HepG2 (cell line): ENCODE measurements around the gene GPN1. TPM values are rescaled to one million over a fixed set of nuclear protein-coding genes. Genes with fewer than 3 reads are reported as not detected.
A peak's percentile ranks its signal among the peaks of the same experiment; 100 is the strongest.

Source experiments
- DR1 ChIP-seq: sonication (generic); formaldehyde crosslinking; IDR thresholded peaks from 2 replicates; pipeline ENCODE4 v1.8.0; 2021; ENCODE audit warnings: mild to moderate bottlenecking, missing genetic modification reagents, inconsistent platforms
- E2F5 ChIP-seq: sonication (generic); formaldehyde crosslinking; conservative IDR thresholded peaks from 2 replicates; pipeline ENCODE4 v1.4.0; 2020; ENCODE audit warnings: missing genetic modification reagents
- HNF1B ChIP-seq: sonication (generic); formaldehyde crosslinking; IDR thresholded peaks from 2 replicates; pipeline ENCODE4 v1.5.1; 2020; ENCODE audit warnings: mild to moderate bottlenecking, moderate library complexity, missing genetic modification reagents
- KLF11 ChIP-seq: IDR thresholded peaks from 2 replicates; pipeline ENCODE4 v1.6.1; 2016; ENCODE audit warnings: missing compliant biosample characterization
- MED1 ChIP-seq: sonication (generic); formaldehyde crosslinking; IDR thresholded peaks from 2 replicates; pipeline ENCODE4 v1.4.0; 2020; ENCODE audit warnings: missing genetic modification reagents
- SOX6 ChIP-seq, 2 experiments: fragments of 450-650 bp in 1 of 2; sonication (generic) in 1 of 2; formaldehyde crosslinking in 1 of 2; IDR thresholded peaks; 2 replicates each; pipeline versions ENCODE4 v1.4.0 to v1.6.1; 2017 to 2020; ENCODE audit warnings: antibody characterized with exemption in 1 of 2, mild to moderate bottlenecking in 1 of 2, missing genetic modification reagents in 1 of 2
- THRA ChIP-seq: sonication (generic); formaldehyde crosslinking; IDR thresholded peaks from 2 replicates; pipeline ENCODE4 v1.4.0; 2020; ENCODE audit warnings: missing genetic modification reagents, borderline replicate concordance
- USF2 ChIP-seq, 2 experiments: sonication (generic) in 1 of 2; formaldehyde crosslinking in 1 of 2; IDR thresholded peaks; 2 replicates each; pipeline versions ENCODE4 v1.5.1 to v1.6.1; 2011 to 2020; ENCODE audit warnings: borderline replicate concordance in 1 of 2, low read depth in 1 of 2, low read length in 1 of 2, mild to moderate bottlenecking in 1 of 2, missing genetic modification reagents in 1 of 2, moderate library complexity in 1 of 2
- YEATS4 ChIP-seq: sonication (generic); formaldehyde crosslinking; IDR thresholded peaks from 2 replicates; pipeline ENCODE4 v1.4.0; 2020; ENCODE audit warnings: missing genetic modification reagents, borderline replicate concordance
- ZNF407 ChIP-seq: sonication (generic); formaldehyde crosslinking; IDR thresholded peaks from one replicate; pipeline ENCODE4 v1.5.1; 2020; ENCODE audit warnings: mild to moderate bottlenecking, missing genetic modification reagents; ENCODE audit errors: not compliant biosample characterization
- polyA plus RNA-seq, 8 experiments: library from polyadenylated mRNA; depleted of rRNA in 3 of 8; stranded (reverse) in 7 of 8; unstranded in 1 of 8; fragments of >200 nt; fragmentation: Illumina TruSeq in 4 of 8; extraction: Trizol in 4 of 8; gene quantifications; 2 replicates each; pipeline versions ENCODE4 v1.2.1 to v1.2.3, GENCODE V29; 2011 to 2016; ENCODE audit warnings: low read depth in 4 of 8, missing spikeins in 1 of 8, mixed read lengths in 1 of 8; ENCODE audit not compliant: insufficient read depth in 1 of 8
- total RNA-seq, 5 experiments: library from RNA; depleted of rRNA; stranded (reverse); fragments of >200 nt; fragmentation: Illumina TruSeq; extraction: Trizol; gene quantifications; 2 replicates each; pipeline ENCODE4 v1.2.3, GENCODE V29; 2016; ENCODE audit warnings: low read depth in 1 of 5

Gene GPN1
- total and polyA plus RNA-seq, 2 of the 13 experiments (the other 11 are each of a cell fraction or from before 2014, with no cell fraction given): 54.5 to 62.7 TPM

GRCh38 chr2:27582695-27583389, 46.0 kb upstream of the GPN1 start, which contains the start of gene ZNF512 (continued):
- peak; percentile 76; the same call in 1 of the 2 replicates for TF ChIP-seq THRA (CRISPR knock-in tag)
- peak; percentile 53 for TF ChIP-seq MED1 (CRISPR knock-in tag)
- peak; percentile 46 for TF ChIP-seq ZNF407 (CRISPR knock-in tag)
- TF ChIP-seq YEATS4 (CRISPR knock-in tag): peak; percentile 78; the same call in 1 of the 2 replicates
- peak; percentile 48; the same call in 1 of the 2 replicates for TF ChIP-seq KLF11 (CRISPR knock-in tag)
- no peak for TF ChIP-seq SOX6 (IDR thresholded peaks at IDR 0.05)
- TF ChIP-seq SOX6 (CRISPR knock-in tag; IDR thresholded peaks at IDR 0.05): peak; percentile 57; the same call in 1 of the 2 replicates
- TF ChIP-seq DR1 (CRISPR knock-in tag): peak; percentile 95
- no peak for TF ChIP-seq E2F5
- peak; percentile 64 for TF ChIP-seq HNF1B (CRISPR knock-in tag)
- peak; percentile 95 for TF ChIP-seq USF2 (IDR thresholded peaks at IDR 0.05; ENCODE audit: low read depth, low read length)
- TF ChIP-seq USF2 (CRISPR knock-in tag; IDR thresholded peaks at IDR 0.05; ENCODE audit: borderline replicate concordance): peak; percentile 98; the same call in 1 of the 2 replicates
